Measurements from ENCODE around the gene RYR3.
A peak's percentile ranks its signal among the peaks of the same experiment; 100 is the strongest.
"Not testable (repeated sequence)": the region's sequence is repeated elsewhere in the genome, so short reads cannot be mapped to it uniquely, and the experiment has no call there.

RYR3 gene

GRCh38 chr15:33773969-33774368 lies 463.2 kb downstream of the RYR3 start:
- no peak for DNase-seq (ENCODE audit: low spot score)

- no peak for DNase-seq (ENCODE audit: low spot score)
Measured at GRCh38 chr15:33778852-33779251, 468.1 kb downstream of the RYR3 start.

- no peak for DNase-seq (ENCODE audit: low spot score)
Measured at GRCh38 chr15:33780011-33780768, 469.4 kb downstream of the RYR3 start.

GRCh38 chr15:33782966-33783365 lies 472.2 kb downstream of the RYR3 start:
- DNase-seq (ENCODE audit: low spot score): no peak

- no peak for DNase-seq (ENCODE audit: low spot score)
Measured at GRCh38 chr15:33785366-33785765, 474.6 kb downstream of the RYR3 start.

GRCh38 chr15:33788906-33789540 lies 478.3 kb downstream of the RYR3 start:
- DNase-seq (ENCODE audit: low spot score): no peak

- no peak for DNase-seq (ENCODE audit: low spot score)
Measured at GRCh38 chr15:33794453-33794852, 483.7 kb downstream of the RYR3 start.

- no peak for DNase-seq (ENCODE audit: low spot score)
Measured at GRCh38 chr15:33795070-33795469, 484.3 kb downstream of the RYR3 start.

- no peak for DNase-seq (ENCODE audit: low spot score)
Measured at GRCh38 chr15:33797651-33798050, 486.9 kb downstream of the RYR3 start.

GRCh38 chr15:33801954-33802353 lies 491.2 kb downstream of the RYR3 start:
- no peak for DNase-seq (ENCODE audit: low spot score)

- no peak for DNase-seq (ENCODE audit: low spot score)
Measured at GRCh38 chr15:33807665-33808064, 496.9 kb downstream of the RYR3 start.

- DNase-seq (ENCODE audit: low spot score): no peak
Measured at GRCh38 chr15:33808720-33809457, 498.1 kb downstream of the RYR3 start.

- no peak for DNase-seq (ENCODE audit: low spot score)
Measured at GRCh38 chr15:33810073-33810595, 499.4 kb downstream of the RYR3 start.

GRCh38 chr15:33810806-33811205 lies 500.0 kb downstream of the RYR3 start:
- no peak for DNase-seq (ENCODE audit: low spot score)

- no peak for DNase-seq (ENCODE audit: low spot score)
Measured at GRCh38 chr15:33813891-33814290, 503.1 kb downstream of the RYR3 start.

- DNase-seq (ENCODE audit: low spot score): not testable (repeated sequence)
Measured at GRCh38 chr15:33819499-33819898, 508.7 kb downstream of the RYR3 start.

- DNase-seq (ENCODE audit: low spot score): no peak
Measured at GRCh38 chr15:33822479-33822878, 511.7 kb downstream of the RYR3 start.

- no peak for DNase-seq (ENCODE audit: low spot score)
Measured at GRCh38 chr15:33823119-33823518, 512.4 kb downstream of the RYR3 start.

- DNase-seq (ENCODE audit: low spot score): no peak
Measured at GRCh38 chr15:33825453-33825852, 514.7 kb downstream of the RYR3 start.

GRCh38 chr15:33826201-33826600 lies 515.4 kb downstream of the RYR3 start:
- no peak for DNase-seq (ENCODE audit: low spot score)

GRCh38 chr15:33830351-33830750 lies 519.6 kb downstream of the RYR3 start:
- no peak for DNase-seq (ENCODE audit: low spot score)

- peak; percentile 68 for DNase-seq (ENCODE audit: low spot score)
Measured at GRCh38 chr15:33831646-33832045, 520.9 kb downstream of the RYR3 start.

Data from pons (tissue), 1 donor.